Neural cell (in vitro differentiated cells): ENCODE measurements around the gene FGF16. TPM values are rescaled to one million over a fixed set of nuclear protein-coding genes. Genes with fewer than 3 reads are reported as not detected.

Experiments
- H2AFZ ChIP-seq: fragments of 200-600, 300-800 bp; sonication (generic), shearing (Covaris generic); 2 replicates; pipeline ENCODE4 v1.6.0; 2014; ENCODE audit warnings: low read depth, mild to moderate bottlenecking, antibody characterized with exemption, low read length, moderate library complexity
- H3F3A ChIP-seq: fragments of 200-600 bp; shearing (Covaris generic); 2 replicates; pipeline ENCODE4 v1.6.1; 2016; ENCODE audit warnings: mild to moderate bottlenecking, moderate library complexity, mixed read lengths, antibody characterized with exemption, low read length; ENCODE audit not compliant: insufficient read depth, poor library complexity, severe bottlenecking
- H3K27ac ChIP-seq: fragments of 200-600, 300-800 bp; sonication (generic), shearing (Covaris generic); 2 replicates; pipeline ENCODE4 v1.5.1; 2014; ENCODE audit warnings: mild to moderate bottlenecking, low read length, moderate library complexity
- H3K27me3 ChIP-seq: fragments of 300-800, 200-600 bp; sonication (generic), shearing (Covaris generic); 2 replicates; pipeline ENCODE4 v1.6.0; 2014; ENCODE audit warnings: mild to moderate bottlenecking, low read depth, low read length, moderate library complexity; ENCODE audit not compliant: insufficient read depth
- H3K36me3 ChIP-seq: fragments of 300-800, 200-600 bp; sonication (generic), shearing (Covaris generic); 2 replicates; pipeline ENCODE4 v1.5.1; 2014; ENCODE audit warnings: mild to moderate bottlenecking, antibody characterized with exemption, low read length, moderate library complexity; ENCODE audit not compliant: insufficient read depth
- H3K4me2 ChIP-seq: fragments of 300-800, 200-600 bp; sonication (generic), shearing (Covaris generic); 2 replicates; pipeline ENCODE4 v1.6.0; 2014; ENCODE audit warnings: mild to moderate bottlenecking, low read length
- H3K4me3 ChIP-seq: fragments of 300-800, 200-600 bp; sonication (generic), shearing (Covaris generic); 2 replicates; pipeline ENCODE4 v1.5.1; 2014; ENCODE audit warnings: mild to moderate bottlenecking, low read length, moderate library complexity
- H3K79me2 ChIP-seq: fragments of 200-600 bp; shearing (Covaris generic); replicated peaks from 2 replicates; pipeline ENCODE4 v1.6.0; 2014; ENCODE audit warnings: mild to moderate bottlenecking, low read length, moderate library complexity; ENCODE audit not compliant: insufficient read depth
- H3K9ac ChIP-seq: fragments of 300-800, 200-600 bp; sonication (generic), shearing (Covaris generic); 2 replicates; pipeline ENCODE4 v1.6.1; 2016; ENCODE audit warnings: mild to moderate bottlenecking, low read length, mixed read lengths
- H3K9me2 ChIP-seq: fragments of 200-600 bp; shearing (Covaris generic); 2 replicates; pipeline ENCODE4 v1.6.1; 2016; ENCODE audit warnings: mild to moderate bottlenecking, low read length, mixed read lengths; ENCODE audit not compliant: insufficient read depth
- H3K9me3 ChIP-seq: fragments of 200-600, 300-800 bp; sonication (generic), shearing (Covaris generic); 2 replicates; pipeline ENCODE4 v1.6.1; 2016; ENCODE audit warnings: mild to moderate bottlenecking, mixed run types, low read length, moderate library complexity, mixed read lengths
- H4K20me1 ChIP-seq: fragments of 200-600 bp; shearing (Covaris generic); 2 replicates; pipeline ENCODE4 v1.6.1; 2016; ENCODE audit warnings: mild to moderate bottlenecking, mixed run types; ENCODE audit not compliant: insufficient read depth
- EP300 ChIP-seq: fragments of 450-650 bp; conservative IDR thresholded peaks from 2 replicates; pipeline ENCODE4 v1.6.1; 2014; ENCODE audit warnings: antibody characterized with exemption, mild to moderate bottlenecking, moderate library complexity; ENCODE audit not compliant: poor library complexity, severe bottlenecking
- EZH2 ChIP-seq: fragments of 200-600, 300-800 bp; shearing (Covaris generic), sonication (generic); IDR thresholded peaks from 2 replicates; pipeline ENCODE4 v1.6.1; 2014; ENCODE audit warnings: antibody characterized with exemption, low read length, borderline replicate concordance, mild to moderate bottlenecking; ENCODE audit not compliant: insufficient read depth, poor library complexity, severe bottlenecking
- MXI1 ChIP-seq: fragments of 450-650 bp; conservative IDR thresholded peaks from 2 replicates; pipeline ENCODE4 v1.6.1; 2014; ENCODE audit warnings: antibody characterized with exemption, mild to moderate bottlenecking; ENCODE audit not compliant: poor library complexity, severe bottlenecking
- POLR2AphosphoS5 ChIP-seq: IDR thresholded peaks from 2 replicates; pipeline ENCODE4 v1.6.1; 2012
- RAD21 ChIP-seq: fragments of 450-650 bp; conservative IDR thresholded peaks from 2 replicates; pipeline ENCODE4 v1.6.1; 2014; ENCODE audit warnings: antibody characterized with exemption, mild to moderate bottlenecking, moderate library complexity
- SMC3 ChIP-seq: fragments of 450-650 bp; conservative IDR thresholded peaks from 2 replicates; pipeline ENCODE4 v1.6.1; 2014; ENCODE audit warnings: antibody characterized with exemption, mild to moderate bottlenecking, moderate library complexity; ENCODE audit not compliant: poor library complexity
- TAF1 ChIP-seq: IDR thresholded peaks from 2 replicates; pipeline ENCODE4 v1.6.1; 2012; ENCODE audit warnings: low read depth
- polyA minus RNA-seq: library from RNA; depleted of rRNA, polyadenylated mRNA; stranded (reverse); fragments of >200 nt; gene quantifications from 2 replicates; pipeline ENCODE4 v1.2.3, GENCODE V29; 2014
- polyA plus RNA-seq: library from polyadenylated mRNA; depleted of rRNA; stranded (reverse); fragments of >200 nt; gene quantifications from 2 replicates; pipeline ENCODE4 v1.2.3, GENCODE V29; 2014
- TF ChIP-seq, protein P1 (sequence below): IDR thresholded peaks from 2 replicates; pipeline ENCODE4 v1.6.1; 2012; ENCODE audit warnings: borderline replicate concordance
- TF ChIP-seq, protein P2 (sequence below): fragments of 450-650 bp; IDR thresholded peaks from 2 replicates; pipeline ENCODE4 v1.5.1; 2014; ENCODE audit warnings: antibody characterized with exemption, mild to moderate bottlenecking, moderate library complexity; ENCODE audit not compliant: poor library complexity, severe bottlenecking

The FGF16 gene
- polyA plus RNA-seq: not detected in 2 replicates
- not detected in 2 replicates for polyA minus RNA-seq

DNA sequence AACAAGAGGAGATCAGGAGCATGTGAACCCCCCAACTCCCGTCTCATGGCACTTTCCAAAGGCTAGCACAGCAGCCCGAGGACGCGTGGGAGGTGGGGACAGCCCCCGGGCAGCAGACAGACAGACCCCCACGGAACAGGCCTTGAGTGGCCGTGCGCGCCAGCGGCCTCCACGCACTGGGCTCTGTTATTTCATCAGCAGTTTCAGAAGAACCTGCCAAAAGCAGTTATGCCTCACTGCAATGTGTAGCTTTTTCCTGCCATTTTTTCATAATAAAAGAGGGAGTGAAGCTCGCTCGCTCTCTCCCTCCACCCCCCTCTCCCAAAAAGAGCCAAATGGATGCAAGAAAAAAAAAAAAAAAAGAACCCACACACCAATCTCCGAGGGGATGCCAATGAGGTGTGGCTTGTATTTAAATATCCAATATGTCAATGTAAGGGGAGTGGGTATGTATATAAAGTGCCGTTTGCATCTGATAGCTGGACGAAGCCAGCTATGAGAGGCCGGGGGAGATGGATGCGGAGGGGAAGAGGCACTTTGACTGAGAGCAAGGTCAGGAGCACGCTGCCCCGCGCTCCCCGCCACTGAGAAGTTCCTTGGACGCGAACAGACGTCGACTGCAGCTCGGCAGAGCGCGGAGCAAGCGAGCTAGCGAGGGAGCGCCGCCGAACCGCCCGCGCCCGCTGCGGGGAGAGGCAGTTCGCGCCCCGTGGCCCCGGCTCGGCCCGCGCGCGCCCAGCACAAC lies at the start of gene FGF16:
FGF16 (plus strand) TSS at position 482 of the 745 bp plus-strand sequence. CDS start 286 bp downstream, outside the sequence.
- Histone ChIP-seq H3K27ac (no peak within 1 kb of the TSS), H3K36me3 (no peaks in the 10 kb centered on the region), H3F3A (no peaks in the 10 kb centered on the region), H2AFZ (no peak within 1 kb of the TSS), H3K9me3 (no peaks in the 10 kb centered on the region), H3K27me3 (peaks cover 22% of the 10 kb centered on the region), H4K20me1 (no peaks in the 10 kb centered on the region), H3K4me2 (no peak within 1 kb of the TSS), H3K79me2 (no peaks in the 10 kb centered on the region), H3K4me3 (peak within 1 kb of the TSS; percentile 43), H3K9me2 (no peaks in the 10 kb centered on the region), H3K9ac (no peak within 1 kb of the TSS)
- TF ChIP-seq POLR2AphosphoS5 (no peak), EP300 (no peak), TAF1 (no peak), MXI1 (no peak), SMC3 (no peak), EZH2 (no peak), RAD21 (no peak)
- TF ChIP-seq, protein P1, sequence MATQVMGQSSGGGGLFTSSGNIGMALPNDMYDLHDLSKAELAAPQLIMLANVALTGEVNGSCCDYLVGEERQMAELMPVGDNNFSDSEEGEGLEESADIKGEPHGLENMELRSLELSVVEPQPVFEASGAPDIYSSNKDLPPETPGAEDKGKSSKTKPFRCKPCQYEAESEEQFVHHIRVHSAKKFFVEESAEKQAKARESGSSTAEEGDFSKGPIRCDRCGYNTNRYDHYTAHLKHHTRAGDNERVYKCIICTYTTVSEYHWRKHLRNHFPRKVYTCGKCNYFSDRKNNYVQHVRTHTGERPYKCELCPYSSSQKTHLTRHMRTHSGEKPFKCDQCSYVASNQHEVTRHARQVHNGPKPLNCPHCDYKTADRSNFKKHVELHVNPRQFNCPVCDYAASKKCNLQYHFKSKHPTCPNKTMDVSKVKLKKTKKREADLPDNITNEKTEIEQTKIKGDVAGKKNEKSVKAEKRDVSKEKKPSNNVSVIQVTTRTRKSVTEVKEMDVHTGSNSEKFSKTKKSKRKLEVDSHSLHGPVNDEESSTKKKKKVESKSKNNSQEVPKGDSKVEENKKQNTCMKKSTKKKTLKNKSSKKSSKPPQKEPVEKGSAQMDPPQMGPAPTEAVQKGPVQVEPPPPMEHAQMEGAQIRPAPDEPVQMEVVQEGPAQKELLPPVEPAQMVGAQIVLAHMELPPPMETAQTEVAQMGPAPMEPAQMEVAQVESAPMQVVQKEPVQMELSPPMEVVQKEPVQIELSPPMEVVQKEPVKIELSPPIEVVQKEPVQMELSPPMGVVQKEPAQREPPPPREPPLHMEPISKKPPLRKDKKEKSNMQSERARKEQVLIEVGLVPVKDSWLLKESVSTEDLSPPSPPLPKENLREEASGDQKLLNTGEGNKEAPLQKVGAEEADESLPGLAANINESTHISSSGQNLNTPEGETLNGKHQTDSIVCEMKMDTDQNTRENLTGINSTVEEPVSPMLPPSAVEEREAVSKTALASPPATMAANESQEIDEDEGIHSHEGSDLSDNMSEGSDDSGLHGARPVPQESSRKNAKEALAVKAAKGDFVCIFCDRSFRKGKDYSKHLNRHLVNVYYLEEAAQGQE: no peak
- TF ChIP-seq, protein P2, sequence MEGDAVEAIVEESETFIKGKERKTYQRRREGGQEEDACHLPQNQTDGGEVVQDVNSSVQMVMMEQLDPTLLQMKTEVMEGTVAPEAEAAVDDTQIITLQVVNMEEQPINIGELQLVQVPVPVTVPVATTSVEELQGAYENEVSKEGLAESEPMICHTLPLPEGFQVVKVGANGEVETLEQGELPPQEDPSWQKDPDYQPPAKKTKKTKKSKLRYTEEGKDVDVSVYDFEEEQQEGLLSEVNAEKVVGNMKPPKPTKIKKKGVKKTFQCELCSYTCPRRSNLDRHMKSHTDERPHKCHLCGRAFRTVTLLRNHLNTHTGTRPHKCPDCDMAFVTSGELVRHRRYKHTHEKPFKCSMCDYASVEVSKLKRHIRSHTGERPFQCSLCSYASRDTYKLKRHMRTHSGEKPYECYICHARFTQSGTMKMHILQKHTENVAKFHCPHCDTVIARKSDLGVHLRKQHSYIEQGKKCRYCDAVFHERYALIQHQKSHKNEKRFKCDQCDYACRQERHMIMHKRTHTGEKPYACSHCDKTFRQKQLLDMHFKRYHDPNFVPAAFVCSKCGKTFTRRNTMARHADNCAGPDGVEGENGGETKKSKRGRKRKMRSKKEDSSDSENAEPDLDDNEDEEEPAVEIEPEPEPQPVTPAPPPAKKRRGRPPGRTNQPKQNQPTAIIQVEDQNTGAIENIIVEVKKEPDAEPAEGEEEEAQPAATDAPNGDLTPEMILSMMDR: no peak

DNA sequence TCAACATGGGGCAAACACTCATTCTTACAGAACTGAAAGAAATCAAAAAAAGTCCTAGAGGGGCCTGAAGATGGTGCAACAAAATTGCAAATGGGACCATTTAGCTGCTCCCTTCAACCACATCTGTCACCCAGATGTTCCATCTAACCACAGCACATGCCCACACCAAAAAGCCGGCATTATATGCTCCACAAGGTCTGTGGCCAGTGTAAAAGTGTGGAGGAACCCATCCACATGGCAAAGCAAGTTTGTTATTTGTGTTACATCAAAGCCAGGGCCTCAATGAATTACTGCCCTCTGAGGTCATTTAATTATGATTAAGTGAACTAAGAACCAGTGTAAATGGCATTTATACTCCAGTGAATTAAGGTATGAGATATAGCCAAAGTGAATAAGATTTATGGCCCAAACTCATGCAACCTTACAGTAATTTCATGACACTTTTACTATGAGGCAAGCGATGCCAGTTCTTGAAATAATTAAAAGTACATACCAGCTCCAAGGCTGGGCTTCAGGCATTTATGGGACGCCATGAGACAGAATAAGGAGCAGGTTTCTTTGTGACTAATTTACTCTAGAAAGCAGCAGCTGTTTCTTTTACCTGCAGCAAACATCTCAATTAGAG lies 48.7 kb upstream of the FGF16 start:
- Histone ChIP-seq H3K27me3 (no peaks in the 10 kb centered on the region), H3K27ac (no peak overlapping the region), H2AFZ (no peak overlapping the region), H4K20me1 (no peaks in the 10 kb centered on the region), H3K79me2 (no peaks in the 10 kb centered on the region), H3K4me3 (no peak overlapping the region), H3K36me3 (no peaks in the 10 kb centered on the region), H3K4me2 (no peak overlapping the region), H3K9ac (no peak overlapping the region), H3K9me3 (no peaks in the 10 kb centered on the region), H3F3A (no peaks in the 10 kb centered on the region), H3K9me2 (no peaks in the 10 kb centered on the region)
- TF ChIP-seq TAF1 (no peak), MXI1 (no peak), RAD21 (no peak), POLR2AphosphoS5 (no peak), EP300 (no peak)
